BJ (cell line): Measurements from ENCODE around the gene CALHM2. TPM values are rescaled to one million over a fixed set of nuclear protein-coding genes. Genes with fewer than 3 reads are reported as not detected.

Experiments
- CTCF ChIA-PET: fragments of 350-600 bp; formaldehyde crosslinking; extraction: SDS; loops from one replicate; lab custom pipeline; 2021; ENCODE audit warnings: antibody characterized with exemption, inconsistent platforms; lab: Yijun Ruan, JAX
- POLR2A ChIA-PET: fragments of 300-600 bp; sonication (Branson Sonifier 250); formaldehyde crosslinking; extraction: SDS; loops from one replicate; lab custom pipeline; 2021; ENCODE audit warnings: antibody characterized with exemption; lab: Charles Lee
- DNase-seq: peaks from one replicate; pipeline ENCODE4 v3.0.0-alpha.2; 2011; ENCODE audit warnings: low read depth
- H3K27me3 ChIP-seq: 2 replicates; pipeline ENCODE4 v1.6.0; 2011; ENCODE audit warnings: low read length; ENCODE audit not compliant: control insufficient read depth, insufficient read depth
- H3K36me3 ChIP-seq: 2 replicates; pipeline ENCODE4 v1.5.1; 2011; ENCODE audit warnings: low read length; ENCODE audit not compliant: control insufficient read depth, insufficient read depth
- H3K4me3 ChIP-seq: 2 replicates; pipeline ENCODE4 v1.5.1; 2011; ENCODE audit warnings: low read depth, mild to moderate bottlenecking, control low read depth, low read length
- polyA plus RNA-seq: library from polyadenylated mRNA; depleted of rRNA; stranded (reverse); fragments of >200 nt; gene quantifications from 2 replicates; pipeline ENCODE4 v1.2.3, GENCODE V29; 2011
- TF ChIP-seq, protein P1 (sequence below): IDR thresholded peaks from 2 replicates; pipeline ENCODE4 v1.5.1; 2011; ENCODE audit warnings: low read depth, mild to moderate bottlenecking, control low read depth, inconsistent platforms, low read length, moderate library complexity; ENCODE audit not compliant: insufficient read depth

Gene CALHM2
- polyA plus RNA-seq, 1 experiment: 80.1 TPM

DNA sequence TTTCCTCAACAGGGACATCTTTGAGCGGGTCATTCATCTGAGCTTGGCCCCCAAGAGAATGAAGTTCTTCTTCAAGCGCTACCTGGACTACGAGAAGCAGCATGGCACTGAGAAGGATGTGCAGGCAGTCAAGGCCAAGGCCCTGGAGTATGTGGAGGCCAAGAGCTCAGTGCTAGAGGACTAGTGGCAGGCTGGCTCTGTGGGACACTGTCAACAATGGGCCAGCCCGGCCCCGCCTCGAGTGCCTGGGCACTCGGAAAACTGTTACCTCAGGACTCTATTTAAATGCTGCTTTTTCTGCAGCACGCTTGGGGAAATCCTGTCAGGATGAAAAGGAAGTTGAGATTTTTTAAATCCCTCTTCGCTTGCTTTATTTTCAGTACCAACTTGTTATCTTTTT lies 6.8 kb downstream of the CALHM2 start:
- DNase-seq: no peak
- ChIA-PET POLR2A (no interaction called here), CTCF (no interaction called here)
- no peak overlapping the region for H3K4me3 ChIP-seq
- H3K36me3 ChIP-seq: peaks cover 62% of the 10 kb centered on the region
- H3K27me3 ChIP-seq: no peaks in the 10 kb centered on the region
- TF ChIP-seq, protein P1, sequence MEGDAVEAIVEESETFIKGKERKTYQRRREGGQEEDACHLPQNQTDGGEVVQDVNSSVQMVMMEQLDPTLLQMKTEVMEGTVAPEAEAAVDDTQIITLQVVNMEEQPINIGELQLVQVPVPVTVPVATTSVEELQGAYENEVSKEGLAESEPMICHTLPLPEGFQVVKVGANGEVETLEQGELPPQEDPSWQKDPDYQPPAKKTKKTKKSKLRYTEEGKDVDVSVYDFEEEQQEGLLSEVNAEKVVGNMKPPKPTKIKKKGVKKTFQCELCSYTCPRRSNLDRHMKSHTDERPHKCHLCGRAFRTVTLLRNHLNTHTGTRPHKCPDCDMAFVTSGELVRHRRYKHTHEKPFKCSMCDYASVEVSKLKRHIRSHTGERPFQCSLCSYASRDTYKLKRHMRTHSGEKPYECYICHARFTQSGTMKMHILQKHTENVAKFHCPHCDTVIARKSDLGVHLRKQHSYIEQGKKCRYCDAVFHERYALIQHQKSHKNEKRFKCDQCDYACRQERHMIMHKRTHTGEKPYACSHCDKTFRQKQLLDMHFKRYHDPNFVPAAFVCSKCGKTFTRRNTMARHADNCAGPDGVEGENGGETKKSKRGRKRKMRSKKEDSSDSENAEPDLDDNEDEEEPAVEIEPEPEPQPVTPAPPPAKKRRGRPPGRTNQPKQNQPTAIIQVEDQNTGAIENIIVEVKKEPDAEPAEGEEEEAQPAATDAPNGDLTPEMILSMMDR: no peak

DNA sequence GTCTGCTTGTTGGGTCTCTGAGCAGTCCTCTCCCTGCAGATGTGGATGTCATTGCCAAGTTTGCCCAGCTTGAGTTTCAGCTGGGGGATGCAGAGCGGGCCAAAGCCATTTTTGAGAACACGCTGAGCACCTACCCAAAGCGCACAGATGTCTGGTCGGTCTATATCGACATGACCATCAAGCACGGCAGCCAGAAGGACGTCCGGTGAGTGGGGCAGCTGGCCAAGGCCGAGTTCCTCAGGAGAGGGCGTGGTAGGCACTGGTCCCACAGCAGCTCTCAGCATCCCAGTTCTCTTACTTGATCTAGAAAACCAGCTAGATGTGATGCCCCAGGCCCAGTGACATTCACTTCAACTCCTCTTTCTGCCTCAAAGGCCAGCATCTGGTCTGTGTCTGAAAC lies 7.7 kb downstream of the CALHM2 start:
- POLR2A ChIA-PET: no interaction called here
- TF ChIP-seq, protein P1: no peak
- Histone ChIP-seq H3K36me3 (peaks cover 58% of the 10 kb centered on the region), H3K27me3 (no peaks in the 10 kb centered on the region), H3K4me3 (no peak overlapping the region)
- CTCF ChIA-PET: interaction anchor here (0.7 kb wide), 1 partner anchor 44 kb away, joined by 3 read pairs; no protein-coding TSS in a partner anchor
- no peak for DNase-seq

DNA sequence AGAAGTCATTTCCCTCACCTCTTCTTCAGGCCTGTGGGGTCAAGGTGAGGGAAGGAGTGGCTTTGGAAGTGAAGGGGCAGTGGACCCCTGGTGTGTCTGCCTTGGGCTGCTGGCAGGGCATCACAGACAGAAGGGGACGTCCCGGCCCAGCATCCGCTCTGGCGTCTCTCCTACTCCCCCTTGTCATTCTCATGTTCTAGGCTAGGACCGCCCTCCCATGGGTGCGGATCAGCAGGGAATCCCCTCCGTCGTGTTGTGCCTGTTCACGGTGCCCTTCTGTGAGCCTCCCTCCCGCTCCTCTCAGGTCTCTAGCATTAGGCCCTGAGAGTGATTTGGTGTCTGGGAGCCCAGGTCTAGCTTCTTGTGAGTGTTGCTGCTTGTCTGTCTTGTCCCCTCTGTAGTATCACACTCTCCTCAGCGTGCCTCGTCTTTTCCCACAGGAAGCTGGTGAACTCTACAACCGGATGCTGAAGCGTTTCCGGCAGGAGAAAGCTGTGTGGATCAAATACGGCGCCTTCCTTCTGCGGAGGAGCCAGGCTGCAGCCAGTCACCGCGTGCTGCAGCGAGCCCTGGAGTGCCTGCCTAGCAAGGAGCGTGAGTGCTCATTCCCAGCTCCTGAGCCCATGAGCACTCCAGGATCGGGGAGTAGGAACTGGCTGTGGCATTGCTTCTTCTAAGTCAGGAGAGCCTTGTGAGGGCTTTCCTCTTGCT lies 8.5 kb downstream of the CALHM2 start:
- TF ChIP-seq, protein P1: no peak
- H3K4me3 ChIP-seq: no peak overlapping the region
- DNase-seq: no peak
- peaks cover 58% of the 10 kb centered on the region for H3K36me3 ChIP-seq
- no peaks in the 10 kb centered on the region for H3K27me3 ChIP-seq
- POLR2A ChIA-PET: no interaction called here
- CTCF ChIA-PET: no interaction called here

DNA sequence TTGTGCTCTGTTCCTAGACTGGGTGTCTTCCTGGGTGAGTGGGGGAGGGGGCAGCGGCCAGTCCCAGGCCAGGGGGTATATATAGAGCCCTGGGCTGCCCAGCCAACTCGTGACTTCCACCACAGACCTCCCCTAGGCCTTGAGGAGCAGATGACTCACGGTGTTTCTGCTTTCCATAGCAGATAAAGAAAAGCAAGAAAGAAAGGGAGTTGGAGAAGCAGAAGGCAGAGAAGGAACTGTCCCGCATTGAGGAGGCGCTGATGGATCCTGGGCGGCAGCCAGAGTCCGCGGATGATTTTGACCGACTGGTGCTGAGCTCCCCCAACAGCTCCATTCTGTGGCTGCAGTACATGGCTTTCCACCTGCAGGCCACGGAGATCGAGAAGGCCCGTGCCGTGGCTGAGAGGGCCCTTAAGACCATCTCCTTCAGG lies 10.1 kb downstream of the CALHM2 start:
- ChIA-PET CTCF (interaction anchor here (0.7 to 0.8 kb wide), 2 partner anchors 25 to 151 kb away, joined by 3 read pairs; no protein-coding TSS in a partner anchor), POLR2A (no interaction called here)
- Histone ChIP-seq H3K4me3 (no peak overlapping the region), H3K27me3 (no peaks in the 10 kb centered on the region), H3K36me3 (peaks cover 54% of the 10 kb centered on the region)
- TF ChIP-seq, protein P1: no peak
- no peak for DNase-seq

DNA sequence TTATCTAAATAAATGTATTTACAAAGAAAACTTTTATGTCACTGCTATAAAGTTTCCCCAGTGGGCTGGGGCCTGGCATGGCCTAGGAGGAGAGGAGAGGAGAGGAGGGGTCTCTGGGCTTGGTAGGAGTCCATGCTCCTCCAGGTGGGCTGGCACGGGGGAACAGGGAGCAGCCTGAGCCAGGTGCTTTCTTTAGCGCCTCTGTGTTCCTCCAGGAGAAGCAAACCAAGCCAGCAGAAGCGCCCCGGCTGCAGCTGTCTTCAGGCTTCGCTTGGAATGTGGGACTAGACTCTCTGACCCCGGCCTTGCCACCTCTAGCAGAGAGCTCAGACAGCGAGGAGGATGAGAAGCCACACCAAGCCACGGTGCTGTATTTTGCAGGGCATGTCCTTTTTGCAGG lies 10.6 kb downstream of the CALHM2 start:
- Histone ChIP-seq H3K27me3 (no peaks in the 10 kb centered on the region), H3K36me3 (peaks cover 56% of the 10 kb centered on the region), H3K4me3 (no peak overlapping the region)
- no peak for DNase-seq
- ChIA-PET POLR2A (no interaction called here), CTCF (no interaction called here)
- TF ChIP-seq, protein P1: no peak
